ENCODE measurements around the gene MAPK8IP1.
A peak's percentile ranks its signal among the peaks of the same experiment; 100 is the strongest.
"Not testable (repeated sequence)": the region's sequence is repeated elsewhere in the genome, so short reads cannot be mapped to it uniquely, and the experiment has no call there.

Gene MAPK8IP1

GRCh38 chr11:45899086-45899447 lies 13.6 kb downstream of the MAPK8IP1 start:
- no peaks in the 10 kb centered on the region for H3K27me3 ChIP-seq (ENCODE audit: insufficient read depth, poor library complexity, severe bottlenecking)
- peak overlapping the region; percentile 44 for H3K4me3 ChIP-seq (ENCODE audit: severe bottlenecking)
- no peak for DNase-seq (ENCODE audit: low spot score)
- H3K4me1 ChIP-seq (ENCODE audit: insufficient read depth, poor library complexity, severe bottlenecking) = no peaks in the 10 kb centered on the region
- H3K27ac ChIP-seq (ENCODE audit: poor library complexity, severe bottlenecking) = no peak overlapping the region
- H3K9me3 ChIP-seq (ENCODE audit: severe bottlenecking) = no peaks in the 10 kb centered on the region
- no peaks in the 10 kb centered on the region for H3K36me3 ChIP-seq (ENCODE audit: low read depth)
- ATAC-seq (ENCODE audit: low read depth) = no peak
- TF ChIP-seq CTCF (IDR thresholded peaks at IDR 0.05; ENCODE audit: poor library complexity, severe bottlenecking) = no peak

- Histone ChIP-seq H3K9me3 (ENCODE audit: severe bottlenecking) (no peaks in the 10 kb centered on the region), H3K4me3 (ENCODE audit: severe bottlenecking) (peak overlapping the region; percentile 44), H3K36me3 (ENCODE audit: low read depth) (no peaks in the 10 kb centered on the region), H3K27ac (ENCODE audit: poor library complexity, severe bottlenecking) (peak overlapping the region; percentile 14), H3K27me3 (ENCODE audit: insufficient read depth, poor library complexity, severe bottlenecking) (no peaks in the 10 kb centered on the region), H3K4me1 (ENCODE audit: insufficient read depth, poor library complexity, severe bottlenecking) (no peaks in the 10 kb centered on the region)
- peak; percentile 91 for DNase-seq (ENCODE audit: low spot score)
- peak; percentile 76 for ATAC-seq (ENCODE audit: low read depth)
- no peak for TF ChIP-seq CTCF (IDR thresholded peaks at IDR 0.05; ENCODE audit: poor library complexity, severe bottlenecking)
Observed at GRCh38 chr11:45899448-45900174, 14.2 kb downstream of the MAPK8IP1 start.

- H3K27me3 ChIP-seq (ENCODE audit: insufficient read depth, poor library complexity, severe bottlenecking); DNase-seq (ENCODE audit: low spot score); H3K9me3 ChIP-seq (ENCODE audit: severe bottlenecking); H3K36me3 ChIP-seq (ENCODE audit: low read depth); H3K4me1 ChIP-seq (ENCODE audit: insufficient read depth, poor library complexity, severe bottlenecking): not testable (repeated sequence)
- ATAC-seq (ENCODE audit: low read depth) = peak; percentile 5
- Histone ChIP-seq H3K4me3 (ENCODE audit: severe bottlenecking) (peak overlapping the region; percentile 44), H3K27ac (ENCODE audit: poor library complexity, severe bottlenecking) (peak overlapping the region; percentile 14)
Observed at GRCh38 chr11:45900175-45900800, 14.8 kb downstream of the MAPK8IP1 start.

- peak overlapping the region; percentile 44 for H3K4me3 ChIP-seq (ENCODE audit: severe bottlenecking)
- ATAC-seq (ENCODE audit: low read depth) (no peak), DNase-seq (ENCODE audit: low spot score) (no peak)
- no peak for TF ChIP-seq CTCF (IDR thresholded peaks at IDR 0.05; ENCODE audit: poor library complexity, severe bottlenecking)
- H3K27ac ChIP-seq (ENCODE audit: poor library complexity, severe bottlenecking) = no peak overlapping the region
- no peaks in the 10 kb centered on the region for H3K27me3 ChIP-seq (ENCODE audit: insufficient read depth, poor library complexity, severe bottlenecking)
- no peaks in the 10 kb centered on the region for H3K36me3 ChIP-seq (ENCODE audit: low read depth)
- no peaks in the 10 kb centered on the region for H3K4me1 ChIP-seq (ENCODE audit: insufficient read depth, poor library complexity, severe bottlenecking)
- no peaks in the 10 kb centered on the region for H3K9me3 ChIP-seq (ENCODE audit: severe bottlenecking)
Observed at GRCh38 chr11:45900916-45901617, 15.6 kb downstream of the MAPK8IP1 start.

- ATAC-seq (ENCODE audit: low read depth) = no peak
- Histone ChIP-seq H3K27ac (ENCODE audit: poor library complexity, severe bottlenecking) (no peak overlapping the region), H3K27me3 (ENCODE audit: insufficient read depth, poor library complexity, severe bottlenecking) (no peaks in the 10 kb centered on the region), H3K36me3 (ENCODE audit: low read depth) (no peaks in the 10 kb centered on the region), H3K4me1 (ENCODE audit: insufficient read depth, poor library complexity, severe bottlenecking) (no peaks in the 10 kb centered on the region), H3K4me3 (ENCODE audit: severe bottlenecking) (no peak overlapping the region), H3K9me3 (ENCODE audit: severe bottlenecking) (no peaks in the 10 kb centered on the region)
- TF ChIP-seq CTCF (IDR thresholded peaks at IDR 0.05; ENCODE audit: poor library complexity, severe bottlenecking) = no peak
- DNase-seq (ENCODE audit: low spot score) = no peak
Observed at GRCh38 chr11:45901626-45902025, 16.2 kb downstream of the MAPK8IP1 start.
